GDM1 (cell line): ENCODE results near the gene TRPV6.
A peak's percentile ranks its signal among the peaks of the same experiment; 100 is the strongest.

Experiments
- DNase-seq: peaks from one replicate; lab custom pipeline; 2025; lab: John Stamatoyannopoulos, UW

Gene TRPV6

GRCh38 chr7:142883145-142883544 is 2.4 kb downstream of the TRPV6 start:
- no peak for DNase-seq

- no peak for DNase-seq
Observed at GRCh38 chr7:142882338-142882678, 3.2 kb downstream of the TRPV6 start.

GRCh38 chr7:142881586-142882337 is 3.8 kb downstream of the TRPV6 start:
- DNase-seq, result no peak

GRCh38 chr7:142880876-142881505 is 4.6 kb downstream of the TRPV6 start:
- no peak for DNase-seq

- DNase-seq, result no peak
Observed at GRCh38 chr7:142879060-142879459, 6.5 kb downstream of the TRPV6 start.

GRCh38 chr7:142878315-142878714 is 7.2 kb downstream of the TRPV6 start:
- no peak for DNase-seq

GRCh38 chr7:142876991-142877910 is 8.3 kb downstream of the TRPV6 start:
- DNase-seq, result no peak

GRCh38 chr7:142876236-142876960 is 9.1 kb downstream of the TRPV6 start:
- no peak for DNase-seq

GRCh38 chr7:142875456-142875855 is 10.1 kb downstream of the TRPV6 start:
- DNase-seq, result no peak

- no peak for DNase-seq
Observed at GRCh38 chr7:142874837-142875236, 10.7 kb downstream of the TRPV6 start.

GRCh38 chr7:142874409-142874808 is 11.1 kb downstream of the TRPV6 start:
- no peak for DNase-seq

- DNase-seq, result no peak
Observed at GRCh38 chr7:142873871-142874270, 11.7 kb downstream of the TRPV6 start.

GRCh38 chr7:142873281-142873784 is 12.2 kb downstream of the TRPV6 start:
- no peak for DNase-seq

- DNase-seq, result peak; percentile 47
Observed at GRCh38 chr7:142872106-142872675, 13.4 kb downstream of the TRPV6 start.

- DNase-seq, result no peak
Observed at GRCh38 chr7:142871260-142872105, 14.1 kb downstream of the TRPV6 start.

- DNase-seq, result no peak
Observed at GRCh38 chr7:142870566-142871259, 14.8 kb downstream of the TRPV6 start.

GRCh38 chr7:142870147-142870559 is 15.4 kb downstream of the TRPV6 start:
- DNase-seq, result no peak

- no peak for DNase-seq
Observed at GRCh38 chr7:142869434-142869833, 16.1 kb downstream of the TRPV6 start.

- no peak for DNase-seq
Observed at GRCh38 chr7:142868986-142869415, 16.5 kb downstream of the TRPV6 start.
